GM23248 (cell line): ENCODE data around the gene EML1. TPM values are rescaled to one million over a fixed set of nuclear protein-coding genes. Genes with fewer than 3 reads are reported as not detected.

Source experiments
- DNase-seq: peaks from one replicate; pipeline ENCODE4 v3.0.0-alpha.2; 2015
- H2AFZ ChIP-seq: fragments of 200-600 bp; sonication (generic); 2 replicates; pipeline ENCODE4 v1.6.1; 2016; ENCODE audit warnings: antibody characterized with exemption
- H3F3A ChIP-seq: fragments of 200-600 bp; sonication (generic); 2 replicates; pipeline ENCODE4 v1.6.1; 2016; ENCODE audit warnings: mild to moderate bottlenecking, antibody characterized with exemption, mixed run types; ENCODE audit not compliant: insufficient read depth
- H3K27ac ChIP-seq: fragments of 200-600 bp; sonication (generic); 2 replicates; pipeline ENCODE4 v1.5.1; 2016; ENCODE audit warnings: mild to moderate bottlenecking
- H3K27me3 ChIP-seq: fragments of 200-600 bp; sonication (generic); replicated peaks from 2 replicates; pipeline ENCODE4 v1.6.1; 2016; ENCODE audit warnings: mild to moderate bottlenecking; ENCODE audit not compliant: insufficient read depth
- H3K36me3 ChIP-seq: fragments of 200-600 bp; sonication (generic); 2 replicates; pipeline ENCODE4 v1.6.1; 2016; ENCODE audit warnings: low read depth, mild to moderate bottlenecking
- H3K4me1 ChIP-seq: fragments of 200-600 bp; sonication (generic); 2 replicates; pipeline ENCODE4 v1.6.1; 2016; ENCODE audit warnings: mild to moderate bottlenecking; ENCODE audit not compliant: insufficient read depth
- H3K4me2 ChIP-seq: fragments of 200-600 bp; sonication (generic); one replicate; pipeline ENCODE4 v1.6.1; 2016; ENCODE audit warnings: mild to moderate bottlenecking; ENCODE audit not compliant: unreplicated experiment
- H3K4me3 ChIP-seq: fragments of 200-600 bp; sonication (generic); 2 replicates; pipeline ENCODE4 v1.5.1; 2016; ENCODE audit warnings: mild to moderate bottlenecking
- H3K79me2 ChIP-seq: fragments of 200-600 bp; sonication (generic); 2 replicates; pipeline ENCODE4 v1.6.1; 2016; ENCODE audit warnings: mild to moderate bottlenecking; ENCODE audit not compliant: insufficient read depth
- H3K9ac ChIP-seq: fragments of 200-600 bp; sonication (generic); 2 replicates; pipeline ENCODE4 v1.6.1; 2016; ENCODE audit warnings: mild to moderate bottlenecking
- H3K9me2 ChIP-seq: fragments of 200-600 bp; sonication (generic); 2 replicates; pipeline ENCODE4 v1.6.1; 2016; ENCODE audit warnings: mixed run types, mild to moderate bottlenecking, moderate library complexity; ENCODE audit not compliant: insufficient read depth
- H3K9me3 ChIP-seq: fragments of 200-600 bp; sonication (generic); one replicate; pipeline ENCODE4 v1.6.1; 2017; ENCODE audit warnings: low read depth
- H4K20me1 ChIP-seq: fragments of 200-600 bp; sonication (generic); 2 replicates; pipeline ENCODE4 v1.6.0; 2016; ENCODE audit not compliant: insufficient read depth
- EZH2 ChIP-seq: fragments of 200-600 bp; sonication (generic); IDR thresholded peaks from 2 replicates; pipeline ENCODE4 v1.6.1; 2018; ENCODE audit warnings: antibody characterized with exemption, mild to moderate bottlenecking; ENCODE audit not compliant: insufficient read depth, poor library complexity, severe bottlenecking
- EZH2phosphoT487 ChIP-seq: fragments of 200-600 bp; sonication (generic); IDR thresholded peaks from 2 replicates; pipeline ENCODE4 v1.6.1; 2018; ENCODE audit warnings: antibody characterized with exemption, moderate library complexity, mild to moderate bottlenecking, low read depth; ENCODE audit not compliant: insufficient read depth
- WGBS, 2 experiments: methylation state at CpG; one replicate each; pipeline ENCODE4 v1.1.6; 2015 to 2017; ENCODE audit warnings: low lambda C conversion rate in 2 of 2, low coverage in 1 of 2; ENCODE audit errors: missing lambda C conversion rate in 2 of 2; 5-methylcytosine and 5-hydroxymethylcytosine counted together
- in situ Hi-C: fragments of 300-500 bp; cut with MboI; formaldehyde crosslinking; loops from 2 replicates; pipeline ENCODE4 v1.15.0; 2020
- polyA plus RNA-seq: library from polyadenylated mRNA; unstranded; fragments of >200 nt; fragmentation: Nextera tagmentation; extraction: Ambion mirVana; gene quantifications from 2 replicates; pipeline ENCODE4 v1.2.1, GENCODE V29; 2016
- total RNA-seq: library from RNA; depleted of rRNA; stranded (reverse); fragments of >200 nt; shearing (Covaris generic); gene quantifications from 2 replicates; pipeline ENCODE4 v1.2.3, GENCODE V29; 2014

EML1 gene
- total and polyA plus RNA-seq, 2 experiments from 2014 or later, result 14.8 to 17.9 TPM

- Histone ChIP-seq H2AFZ (no peak overlapping the region), H3K4me3 (no peak overlapping the region), H3K27ac (no peak overlapping the region), H3K9me3 (no peaks in the 10 kb centered on the region), H3K79me2 (no peaks in the 10 kb centered on the region), H3K4me2 (no peak overlapping the region), H3K4me1 (no peaks in the 10 kb centered on the region), H3K9ac (no peak overlapping the region), H3K36me3 (no peaks in the 10 kb centered on the region), H3K27me3 (no peaks in the 10 kb centered on the region), H3F3A (no peaks in the 10 kb centered on the region), H4K20me1 (no peaks in the 10 kb centered on the region), H3K9me2 (no peaks in the 10 kb centered on the region)
- no peak for DNase-seq
- TF ChIP-seq EZH2phosphoT487 (no peak), EZH2 (no peak)
- WGBS, 2 experiments, result 76 to 83% methylated on average over 1 of the region's 1 CpG
- in situ Hi-C loops, result no loop called here
Observed at GRCh38 chr14:99941211-99941610, 148.0 kb downstream of the EML1 start.

GRCh38 chr14:99943620-99944019, 150.4 kb downstream of the EML1 start:
- H3K9ac ChIP-seq, result no peak overlapping the region
- no peak for TF ChIP-seq EZH2phosphoT487
- no peak for TF ChIP-seq EZH2
- H3K9me3 ChIP-seq, result no peaks in the 10 kb centered on the region
- H4K20me1 ChIP-seq, result no peaks in the 10 kb centered on the region
- no peaks in the 10 kb centered on the region for H3K9me2 ChIP-seq
- H3K4me2 ChIP-seq, result no peak overlapping the region
- H3K27me3 ChIP-seq, result no peaks in the 10 kb centered on the region
- H3F3A ChIP-seq, result no peaks in the 10 kb centered on the region
- no peak overlapping the region for H3K4me3 ChIP-seq
- in situ Hi-C loops, result no loop called here
- DNase-seq, result no peak
- WGBS, 2 experiments, result 93 to 98% methylated on average over 9 of the region's 9 CpGs
- no peaks in the 10 kb centered on the region for H3K36me3 ChIP-seq
- H2AFZ ChIP-seq, result no peak overlapping the region
- no peaks in the 10 kb centered on the region; the same call in 1 of the 2 replicates for H3K4me1 ChIP-seq
- H3K27ac ChIP-seq, result no peak overlapping the region
- H3K79me2 ChIP-seq, result no peaks in the 10 kb centered on the region

GRCh38 chr14:99944241-99944651, 151.0 kb downstream of the EML1 start:
- no peak for TF ChIP-seq EZH2phosphoT487
- no peak for TF ChIP-seq EZH2
- H3K27ac ChIP-seq, result no peak overlapping the region
- in situ Hi-C loops, result no loop called here

GRCh38 chr14:99945732-99946651, 152.8 kb downstream of the EML1 start:
- no peaks in the 10 kb centered on the region for H4K20me1 ChIP-seq
- H3K9me3 ChIP-seq, result no peaks in the 10 kb centered on the region
- H3K79me2 ChIP-seq, result no peaks in the 10 kb centered on the region
- DNase-seq, result peak; percentile 24
- H3K9ac ChIP-seq, result no peak overlapping the region
- H3K27ac ChIP-seq, result no peak overlapping the region
- H3K9me2 ChIP-seq, result no peaks in the 10 kb centered on the region
- no peak overlapping the region for H3K4me2 ChIP-seq
- in situ Hi-C loops, result no loop called here
- H3F3A ChIP-seq, result no peaks in the 10 kb centered on the region
- H3K36me3 ChIP-seq, result no peaks in the 10 kb centered on the region
- H3K27me3 ChIP-seq, result no peaks in the 10 kb centered on the region
- TF ChIP-seq EZH2 (no peak), EZH2phosphoT487 (no peak)
- 73 to 76% methylated on average over 16 to 17 of the region's 17 CpGs for WGBS, 2 experiments
- H2AFZ ChIP-seq, result no peak overlapping the region
- H3K4me3 ChIP-seq, result no peak overlapping the region
- H3K4me1 ChIP-seq, result no peaks in the 10 kb centered on the region; the same call in 1 of the 2 replicates

More at GRCh38 chr14:99944241-99944651, 151.0 kb downstream of the EML1 start:
- H4K20me1 ChIP-seq, result no peaks in the 10 kb centered on the region
- H3F3A ChIP-seq, result no peaks in the 10 kb centered on the region
- 57 to 69% methylated on average over 12 to 13 of the region's 13 CpGs for WGBS, 2 experiments
- no peak overlapping the region for H3K4me3 ChIP-seq
- H3K9me3 ChIP-seq, result no peaks in the 10 kb centered on the region
- no peaks in the 10 kb centered on the region for H3K9me2 ChIP-seq
- H3K4me2 ChIP-seq, result no peak overlapping the region
- H3K79me2 ChIP-seq, result no peaks in the 10 kb centered on the region
- H3K9ac ChIP-seq, result no peak overlapping the region
- no peaks in the 10 kb centered on the region for H3K27me3 ChIP-seq
- DNase-seq, result no peak
- no peaks in the 10 kb centered on the region; the same call in 1 of the 2 replicates for H3K4me1 ChIP-seq
- no peak overlapping the region for H2AFZ ChIP-seq
- no peaks in the 10 kb centered on the region for H3K36me3 ChIP-seq
